NB4 (cell line): ENCODE data around the gene BAHCC1.

Source experiments
- POLR2A ChIP-seq: IDR thresholded peaks from 2 replicates; pipeline ENCODE4 v1.6.1; 2011; ENCODE audit warnings: mild to moderate bottlenecking; ENCODE audit not compliant: insufficient read length; ENCODE audit errors: extremely low read depth
- TF ChIP-seq, protein P1 (sequence below): IDR thresholded peaks from one replicate; pipeline ENCODE4 v1.5.1; 2012; ENCODE audit warnings: low read depth, low read length
- TF ChIP-seq, protein P2 (sequence below): IDR thresholded peaks from 2 replicates; pipeline ENCODE4 v1.6.1; 2011; ENCODE audit warnings: low read depth, low read length

DNA sequence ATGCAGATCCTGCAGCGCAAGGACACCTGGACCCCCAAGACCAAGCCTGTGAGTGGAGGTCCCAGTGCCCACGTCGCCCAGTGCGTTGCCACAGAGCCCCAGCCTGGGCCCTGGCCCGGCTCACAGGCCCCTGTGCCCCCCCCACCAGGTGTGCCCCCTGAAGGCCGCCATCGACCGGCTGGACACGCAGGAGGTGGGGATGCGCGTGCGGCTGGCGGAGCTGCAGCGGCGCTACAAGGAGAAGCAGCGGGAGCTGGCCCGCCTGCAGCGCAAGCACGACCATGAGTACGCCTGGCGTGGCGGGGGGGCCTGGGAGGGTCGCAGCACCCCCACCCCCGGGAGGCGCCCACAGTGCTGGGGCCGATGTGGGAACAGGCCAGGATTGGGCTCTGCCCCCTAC lies 56.6 kb downstream of the BAHCC1 start:
- TF ChIP-seq, protein P1, sequence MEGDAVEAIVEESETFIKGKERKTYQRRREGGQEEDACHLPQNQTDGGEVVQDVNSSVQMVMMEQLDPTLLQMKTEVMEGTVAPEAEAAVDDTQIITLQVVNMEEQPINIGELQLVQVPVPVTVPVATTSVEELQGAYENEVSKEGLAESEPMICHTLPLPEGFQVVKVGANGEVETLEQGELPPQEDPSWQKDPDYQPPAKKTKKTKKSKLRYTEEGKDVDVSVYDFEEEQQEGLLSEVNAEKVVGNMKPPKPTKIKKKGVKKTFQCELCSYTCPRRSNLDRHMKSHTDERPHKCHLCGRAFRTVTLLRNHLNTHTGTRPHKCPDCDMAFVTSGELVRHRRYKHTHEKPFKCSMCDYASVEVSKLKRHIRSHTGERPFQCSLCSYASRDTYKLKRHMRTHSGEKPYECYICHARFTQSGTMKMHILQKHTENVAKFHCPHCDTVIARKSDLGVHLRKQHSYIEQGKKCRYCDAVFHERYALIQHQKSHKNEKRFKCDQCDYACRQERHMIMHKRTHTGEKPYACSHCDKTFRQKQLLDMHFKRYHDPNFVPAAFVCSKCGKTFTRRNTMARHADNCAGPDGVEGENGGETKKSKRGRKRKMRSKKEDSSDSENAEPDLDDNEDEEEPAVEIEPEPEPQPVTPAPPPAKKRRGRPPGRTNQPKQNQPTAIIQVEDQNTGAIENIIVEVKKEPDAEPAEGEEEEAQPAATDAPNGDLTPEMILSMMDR = no peak
- no peak for TF ChIP-seq POLR2A
- TF ChIP-seq, protein P2, sequence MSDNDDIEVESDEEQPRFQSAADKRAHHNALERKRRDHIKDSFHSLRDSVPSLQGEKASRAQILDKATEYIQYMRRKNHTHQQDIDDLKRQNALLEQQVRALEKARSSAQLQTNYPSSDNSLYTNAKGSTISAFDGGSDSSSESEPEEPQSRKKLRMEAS = no peak
